NOMO-1 treated with DMSO at 0.1 percent for 48 hours (cell line): Measurements from ENCODE around the gene TAS2R10.

Experiments
- DNase-seq: peaks from one replicate; lab custom pipeline; 2025; ENCODE audit not compliant: unreplicated experiment; lab: John Stamatoyannopoulos, UW

The TAS2R10 gene

GRCh38 chr12:10779103-10779502 lies 47.1 kb downstream of the TAS2R10 start:
- no peak for DNase-seq
